Measurements from ENCODE around the gene NTSR1. TPM values are rescaled to one million over a fixed set of nuclear protein-coding genes. Genes with fewer than 3 reads are reported as not detected.

The NTSR1 gene
- total and polyA plus RNA-seq, 2 of the 8 experiments (the other 6 are each of a cell fraction or from before 2014, with no cell fraction given): 0.53 to 0.89 TPM

GRCh38 chr20:62732031-62732760 lies 23.6 kb downstream of the NTSR1 start:
- H2BK120ac ChIP-seq (replicated peaks; ENCODE audit: low read depth, low read length): no peak overlapping the region
- H2BK5ac ChIP-seq (ENCODE audit: low read depth, low read length): no peak overlapping the region
- 90% methylated on average over 13 of the region's 13 CpGs; no CpG with 5 or more reads in 1 of the 2 experiments for whole genome bisulfite sequencing, 2 experiments (ENCODE audit: extremely low coverage in 1 of 2, insufficient coverage in 1 of 2, insufficient read length in 1 of 2, insufficient replicate concordance in 2 of 2, low coverage in 1 of 2, low lambda C conversion rate in 2 of 2, missing lambda C conversion rate in 1 of 2)
- H3K4me2 ChIP-seq (ENCODE audit: insufficient read depth in 1 of 2, low read depth in 2 of 2, low read length in 2 of 2): no peak overlapping the region
- ChIA-PET POLR2A (ENCODE audit: partially characterized antibody) (no interaction called here), CTCF (ENCODE audit: partially characterized antibody) (interaction anchor here (0.8 to 1.0 kb wide), 2 partner anchors 42 to 123 kb away, joined by 3 read pairs; no protein-coding TSS in a partner anchor)
- DNase-seq (ENCODE audit: low read depth in 1 of 2, low spot score in 2 of 2) (no peak), FAIRE-seq (no peak)
- TF ChIP-seq RBBP5 (IDR thresholded peaks at IDR 0.05; ENCODE audit: borderline replicate concordance, low read depth, low read length) (no peak), HDAC6 (IDR thresholded peaks at IDR 0.05; ENCODE audit: low read depth, low read length) (no peak)
- H2BK20ac ChIP-seq (ENCODE audit: low read length): no peak overlapping the region
- no peak overlapping the region for H2AFZ ChIP-seq (ENCODE audit: low read length)
- no peaks in the 10 kb centered on the region for H3K9me3 ChIP-seq (ENCODE audit: insufficient read depth in 2 of 2, low read depth in 1 of 2, low read length in 1 of 2)
- H3K4me1 ChIP-seq (replicated peaks in 1 of 4; ENCODE audit: control insufficient read depth in 3 of 4, insufficient read depth in 4 of 4, low read length in 3 of 4): no peaks in the 10 kb centered on the region; a peak in 1 of 7 replicates
- no peaks in the 10 kb centered on the region for H3K79me1 ChIP-seq (ENCODE audit: low read depth, low read length)
- no peak overlapping the region for H4K5ac ChIP-seq (ENCODE audit: insufficient read length, low read depth, low read length)
- no peaks in the 10 kb centered on the region for H3K23me2 ChIP-seq (ENCODE audit: low read depth, low read length)
- no peak overlapping the region for H3K9ac ChIP-seq (replicated peaks in 1 of 4; ENCODE audit: extremely low read depth in 1 of 4, low read depth in 3 of 4, low read length in 3 of 4)
- H3K56ac ChIP-seq (replicated peaks; ENCODE audit: insufficient read length, low read depth, low read length): no peak overlapping the region
- H3K27me3 ChIP-seq (replicated peaks in 1 of 4; ENCODE audit: control insufficient read depth in 3 of 4, extremely low read depth in 1 of 4, insufficient read depth in 3 of 4, low read length in 3 of 4): 0 out of 7 replicates have a peak, but pooled peaks cover 0 to 3% (median 0%) of the 10 kb centered on the region in 4 experiments
- no peak overlapping the region for H3K4ac ChIP-seq (replicated peaks; ENCODE audit: insufficient read length, low read depth, low read length)
- no peak overlapping the region for H2BK12ac ChIP-seq (ENCODE audit: low read depth, low read length)
- no peak overlapping the region for H3K4me3 ChIP-seq (ENCODE audit: extremely low read depth in 1 of 4, insufficient read depth in 2 of 4, low read depth in 3 of 4, low read length in 4 of 4)
- H3K36me3 ChIP-seq (ENCODE audit: control insufficient read depth in 2 of 4, insufficient read depth in 4 of 4, low read length in 3 of 4): no peaks in the 10 kb centered on the region
- H4K8ac ChIP-seq (ENCODE audit: extremely low read depth, insufficient read depth, low read length): no peak overlapping the region
- H3K79me2 ChIP-seq (ENCODE audit: control insufficient read depth in 1 of 2, insufficient read depth in 2 of 2, low read length in 2 of 2): no peaks in the 10 kb centered on the region
- H4K20me1 ChIP-seq (replicated peaks in 1 of 2; ENCODE audit: control insufficient read depth in 1 of 2, insufficient read depth in 2 of 2, low read length in 2 of 2): no peaks in the 10 kb centered on the region
- no peak overlapping the region for H3K18ac ChIP-seq (ENCODE audit: extremely low read depth, low read length)
- no peak overlapping the region for H3K14ac ChIP-seq (ENCODE audit: insufficient read length)
- no peak overlapping the region for H2BK15ac ChIP-seq (ENCODE audit: low read length)
- no peak overlapping the region for H4K91ac ChIP-seq (replicated peaks; ENCODE audit: insufficient read length, low read length)
- no peak overlapping the region for H3K23ac ChIP-seq (ENCODE audit: insufficient read length)
- H2AK5ac ChIP-seq (ENCODE audit: low read depth, low read length): no peak overlapping the region
- H3K27ac ChIP-seq (ENCODE audit: low read depth, low read length): no peak overlapping the region
